WERI-Rb-1 (cell line): ENCODE results near the gene AAK1.

Experiments used
- DNase-seq: peaks from one replicate; pipeline ENCODE4 v3.0.0-alpha.2; 2020
- H3K27ac ChIP-seq: fragments of 250-450 bp; sonication (Bioruptor Pico); 2 replicates; pipeline ENCODE4 v1.5.1; 2020; ENCODE audit warnings: mild to moderate bottlenecking, moderate library complexity
- H3K27me3 ChIP-seq: fragments of 250-450 bp; sonication (Bioruptor Pico); 2 replicates; pipeline ENCODE4 v1.5.1; 2021; ENCODE audit warnings: mild to moderate bottlenecking, low read depth, moderate library complexity; ENCODE audit not compliant: insufficient read depth, severe bottlenecking
- H3K36me3 ChIP-seq: fragments of 250-450 bp; sonication (Bioruptor Pico); 2 replicates; pipeline ENCODE4 v1.5.1; 2020; ENCODE audit warnings: mild to moderate bottlenecking, moderate library complexity
- H3K4me3 ChIP-seq: 2 replicates; pipeline ENCODE4 v1.5.1; 2011; ENCODE audit warnings: low read depth, mild to moderate bottlenecking, control low read depth, low read length
- H3K9me3 ChIP-seq: fragments of 250-450 bp; sonication (Bioruptor Pico); 2 replicates; pipeline ENCODE4 v1.5.1; 2021; ENCODE audit warnings: mild to moderate bottlenecking, moderate library complexity; ENCODE audit not compliant: severe bottlenecking
- CTCF ChIP-seq: IDR thresholded peaks from 2 replicates; pipeline ENCODE4 v1.5.1; 2011; ENCODE audit warnings: low read depth, mild to moderate bottlenecking, control low read depth, inconsistent platforms, low read length

Gene AAK1

GRCh38 chr2:69456950-69457445 lies 186.5 kb downstream of the AAK1 start:
- no peak for DNase-seq
- H3K9me3 ChIP-seq = no peaks in the 10 kb centered on the region
- H3K36me3 ChIP-seq = no peaks in the 10 kb centered on the region
- no peak for TF ChIP-seq CTCF
- H3K27me3 ChIP-seq = no peaks in the 10 kb centered on the region
- no peak overlapping the region for H3K27ac ChIP-seq
- H3K4me3 ChIP-seq = no peak overlapping the region

GRCh38 chr2:69456154-69456553 lies 187.4 kb downstream of the AAK1 start:
- H3K27me3 ChIP-seq = no peaks in the 10 kb centered on the region
- no peaks in the 10 kb centered on the region for H3K9me3 ChIP-seq
- H3K27ac ChIP-seq = no peak overlapping the region
- H3K36me3 ChIP-seq = no peaks in the 10 kb centered on the region
- TF ChIP-seq CTCF = no peak
- H3K4me3 ChIP-seq = no peak overlapping the region
- no peak for DNase-seq

GRCh38 chr2:69454976-69455375 lies 188.6 kb downstream of the AAK1 start:
- Histone ChIP-seq H3K9me3 (no peaks in the 10 kb centered on the region), H3K4me3 (no peak overlapping the region), H3K27ac (no peak overlapping the region), H3K27me3 (no peaks in the 10 kb centered on the region), H3K36me3 (no peaks in the 10 kb centered on the region)
- no peak for TF ChIP-seq CTCF
- DNase-seq = no peak

- TF ChIP-seq CTCF = no peak
- H3K27ac ChIP-seq = no peak overlapping the region
These were observed 189.9 kb downstream of the AAK1 start for GRCh38 chr2:69453475-69454129.

GRCh38 chr2:69452687-69453086 lies 190.9 kb downstream of the AAK1 start:
- no peak for TF ChIP-seq CTCF
- Histone ChIP-seq H3K9me3 (no peaks in the 10 kb centered on the region), H3K4me3 (no peak overlapping the region), H3K27me3 (no peaks in the 10 kb centered on the region), H3K36me3 (no peaks in the 10 kb centered on the region), H3K27ac (no peak overlapping the region)
- no peak for DNase-seq

More at GRCh38 chr2:69453475-69454129, 189.9 kb downstream of the AAK1 start:
- peak; percentile 22 for DNase-seq
- Histone ChIP-seq H3K4me3 (no peak overlapping the region), H3K9me3 (no peaks in the 10 kb centered on the region), H3K27me3 (no peaks in the 10 kb centered on the region), H3K36me3 (no peaks in the 10 kb centered on the region)
